Suppressor macrophage treated with lipopolysaccharide for 4 hours (primary cell): ENCODE measurements around the gene GMCL1.
"Not testable (repeated sequence)": the region's sequence is repeated elsewhere in the genome, so short reads cannot be mapped to it uniquely, and the experiment has no call there.

Experiments
- DNase-seq: peaks from one replicate; pipeline ENCODE4 v3.0.0-alpha.2; 2020

GMCL1 gene

DNA sequence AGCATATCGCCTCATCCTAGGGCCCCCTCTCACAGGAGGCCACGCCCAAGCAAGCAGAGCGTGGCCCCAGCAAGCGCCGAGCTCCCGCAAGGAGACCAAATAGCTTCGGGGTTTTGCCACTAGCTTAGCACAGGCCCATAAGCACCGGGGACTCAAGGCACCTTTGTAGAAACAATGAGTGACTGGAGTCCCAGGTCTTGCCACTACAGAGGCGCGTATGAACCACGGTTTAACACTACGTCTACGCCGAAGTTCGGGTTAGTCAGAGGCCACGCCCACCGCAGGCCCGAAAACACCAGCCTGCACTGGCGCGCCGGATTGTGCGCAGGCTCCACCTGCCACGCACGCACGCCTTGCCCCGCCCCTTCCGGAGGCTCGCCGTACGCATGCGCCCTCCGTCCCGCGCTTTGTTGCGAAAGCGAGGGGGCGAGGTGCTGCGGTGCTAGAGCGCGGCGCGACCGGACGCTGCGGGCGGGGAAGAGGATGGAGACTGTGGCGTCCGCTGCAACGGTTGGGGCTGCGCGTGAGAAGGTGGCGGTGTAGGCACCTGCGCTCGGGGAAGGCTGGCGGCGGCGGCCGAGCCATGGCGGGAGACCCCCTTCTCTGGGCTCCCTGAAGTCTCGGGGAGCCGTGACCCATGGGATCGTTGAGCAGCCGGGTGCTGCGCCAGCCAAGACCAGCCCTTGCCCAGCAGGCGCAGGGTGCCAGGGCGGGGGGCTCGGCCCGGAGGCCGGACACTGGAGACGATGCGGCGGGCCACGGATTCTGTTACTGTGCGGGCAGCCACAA is at the start of gene GMCL1:
TSS of gene GMCL1 (plus strand) at position 405 of the 789 bp plus-strand sequence. CDS start at position 638, 233 bp downstream.
- DNase-seq: peak; percentile 99

GRCh38 chr2:69780921-69781320 is 48.5 kb upstream of the GMCL1 start:
- no peak for DNase-seq

DNA sequence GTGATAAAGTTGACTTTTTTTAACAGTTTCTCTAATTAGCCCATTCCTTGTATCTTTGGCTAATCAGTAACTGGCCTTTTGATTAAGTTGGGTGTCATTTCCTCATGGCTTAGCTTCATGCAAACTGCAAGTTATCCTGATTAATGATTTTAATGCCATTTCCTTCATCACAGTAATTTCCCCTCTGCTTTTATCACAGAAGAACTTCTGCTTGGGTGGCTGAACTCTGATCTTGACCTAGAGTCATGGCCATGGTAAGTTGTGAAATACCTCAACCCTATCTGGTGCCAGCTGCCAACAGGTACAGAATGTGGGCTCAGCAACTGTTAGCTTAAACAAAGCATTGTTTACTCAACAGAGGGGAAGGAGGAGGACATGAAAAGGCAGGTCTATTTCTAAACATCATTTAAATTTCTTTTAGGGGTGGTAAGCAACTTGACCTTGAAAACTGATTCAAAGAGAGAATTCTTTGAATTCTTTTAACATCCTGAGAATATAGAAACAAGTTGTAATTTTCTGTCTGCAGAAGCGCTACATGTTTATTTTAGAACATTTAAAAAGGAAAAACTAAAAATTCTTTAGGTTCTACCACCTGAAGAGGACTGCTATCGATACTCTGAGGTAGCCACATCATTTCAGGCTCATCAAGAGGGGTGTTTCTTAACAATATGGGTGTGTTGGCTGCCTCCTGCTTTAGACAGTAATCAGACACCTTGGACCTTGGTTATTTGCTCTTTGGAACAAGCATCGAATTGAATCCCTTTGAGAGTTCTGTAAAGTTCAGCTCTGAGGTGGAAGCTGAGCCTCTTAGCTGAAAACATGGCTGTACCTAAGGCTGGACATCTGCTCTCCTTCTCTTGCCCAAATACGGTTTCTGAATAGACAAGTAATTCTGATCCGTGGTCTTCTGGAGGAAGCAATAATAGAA is 47.9 kb upstream of the GMCL1 start:
- no peak for DNase-seq

- no peak for DNase-seq
Measured at GRCh38 chr2:69784228-69784627, 45.2 kb upstream of the GMCL1 start.

DNA sequence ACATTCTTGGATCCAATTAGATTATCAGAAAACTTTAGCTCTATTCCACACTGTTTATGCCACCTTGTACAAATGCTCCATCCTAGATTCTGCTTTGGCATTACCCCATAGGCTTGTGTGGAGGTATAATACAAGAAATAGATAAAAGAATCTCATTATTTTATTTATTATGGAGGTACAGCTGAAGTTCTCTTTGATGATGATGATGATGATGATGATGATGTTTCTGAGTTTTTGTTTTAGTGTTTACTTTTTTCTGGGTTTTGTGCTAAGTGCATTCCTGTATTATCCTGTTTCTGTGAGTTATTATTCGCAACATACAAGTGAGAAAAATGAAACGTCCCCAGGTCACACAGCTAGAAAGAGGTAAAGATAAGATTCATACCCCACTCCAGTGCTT is 44.1 kb upstream of the GMCL1 start:
- DNase-seq: no peak

GRCh38 chr2:69786052-69786560 is 43.4 kb upstream of the GMCL1 start:
- no peak for DNase-seq

DNA sequence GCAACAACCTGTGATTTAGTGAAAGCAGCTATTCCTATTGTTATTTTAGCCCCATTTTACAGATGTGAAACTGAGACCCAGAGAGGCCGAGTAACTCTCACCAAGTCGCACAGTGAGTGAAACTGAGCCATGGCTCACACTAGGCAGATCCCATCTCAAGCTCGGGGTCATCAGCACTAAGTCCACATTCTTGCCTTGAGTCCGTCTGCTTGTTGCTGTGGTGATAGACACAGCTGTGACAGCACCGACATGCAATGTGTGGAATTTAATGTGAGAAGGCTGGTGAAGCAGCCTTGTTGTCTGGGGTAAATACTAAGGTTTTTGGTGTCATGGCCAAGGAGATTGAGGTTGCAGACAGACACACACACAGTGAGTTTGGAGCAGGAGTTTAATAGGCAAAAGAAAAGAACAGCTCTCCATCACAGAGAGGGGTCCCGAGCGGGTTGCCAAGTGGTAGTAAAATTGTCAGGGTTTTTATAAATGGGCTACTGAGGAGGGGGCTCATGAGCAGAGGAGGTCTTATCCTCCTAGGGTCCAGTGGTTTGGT is 40.2 kb upstream of the GMCL1 start:
- DNase-seq: no peak

DNA sequence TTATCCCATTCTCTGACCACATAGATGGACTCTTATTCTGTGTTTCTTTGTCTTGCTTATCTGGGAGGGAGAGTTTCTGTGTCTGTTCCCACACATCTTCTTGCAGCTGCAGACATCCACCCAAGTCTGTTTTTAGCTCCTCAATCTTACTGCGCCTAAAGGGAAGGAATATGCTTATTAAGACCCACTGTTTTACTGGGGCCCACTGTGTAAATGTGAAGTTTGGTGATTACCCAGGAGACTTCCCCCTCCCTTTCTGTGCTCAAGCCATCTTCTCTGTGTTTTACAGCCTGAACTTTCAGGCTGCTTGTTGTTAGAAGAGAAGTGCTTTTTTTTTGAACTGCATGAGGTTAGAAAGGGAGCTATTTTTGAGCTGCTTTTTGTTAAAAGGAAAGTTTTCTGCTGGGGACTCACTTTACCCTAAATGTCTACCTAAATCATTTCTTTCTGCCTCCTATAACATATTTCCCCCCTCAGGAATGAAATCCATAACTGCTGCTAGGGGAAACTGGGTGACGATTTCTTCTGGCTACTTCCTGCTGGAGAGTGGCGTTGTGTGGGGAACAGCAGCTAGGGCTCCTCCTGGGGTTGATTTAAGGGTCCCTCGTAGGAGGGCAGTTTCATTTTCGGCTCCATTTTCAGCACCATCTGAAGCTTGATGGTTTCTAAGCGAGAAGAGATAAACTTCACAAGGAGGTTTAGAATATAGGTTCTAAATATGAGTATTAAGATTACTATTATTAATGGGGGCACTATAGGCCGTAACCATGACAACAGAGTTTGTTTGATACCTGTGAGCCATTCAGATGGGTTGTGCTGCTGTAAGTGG is 39.5 kb upstream of the GMCL1 start:
- peak; percentile 27 for DNase-seq

- DNase-seq: no peak
Measured at GRCh38 chr2:69790601-69790959, 38.9 kb upstream of the GMCL1 start.

- no peak for DNase-seq
Measured at GRCh38 chr2:69791045-69791444, 38.4 kb upstream of the GMCL1 start.

GRCh38 chr2:69796174-69796573 is 33.3 kb upstream of the GMCL1 start:
- no peak for DNase-seq

DNA sequence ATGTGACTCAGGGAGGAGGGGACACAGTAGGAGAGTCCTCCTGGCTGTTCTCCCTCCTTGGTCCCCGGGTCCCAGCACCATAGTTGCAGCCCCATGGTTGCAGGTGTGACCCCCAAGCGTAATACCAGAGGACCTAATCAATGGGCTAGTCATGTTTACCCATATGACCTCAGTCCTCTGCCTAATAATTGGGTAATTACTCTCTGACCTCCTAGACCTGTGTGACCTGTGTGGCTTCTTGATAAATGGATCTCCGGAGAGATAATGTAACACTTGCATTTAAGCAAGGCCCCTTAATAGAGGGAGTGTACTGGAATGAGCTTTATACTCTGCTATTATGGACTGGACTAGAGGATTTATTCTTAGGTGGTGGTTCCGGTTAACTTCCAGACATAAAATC is 32.2 kb upstream of the GMCL1 start:
- no peak for DNase-seq

GRCh38 chr2:69797836-69798289 is 31.6 kb upstream of the GMCL1 start:
- DNase-seq: no peak

GRCh38 chr2:69798290-69798908 is 31.1 kb upstream of the GMCL1 start:
- peak; percentile 55 for DNase-seq

DNA sequence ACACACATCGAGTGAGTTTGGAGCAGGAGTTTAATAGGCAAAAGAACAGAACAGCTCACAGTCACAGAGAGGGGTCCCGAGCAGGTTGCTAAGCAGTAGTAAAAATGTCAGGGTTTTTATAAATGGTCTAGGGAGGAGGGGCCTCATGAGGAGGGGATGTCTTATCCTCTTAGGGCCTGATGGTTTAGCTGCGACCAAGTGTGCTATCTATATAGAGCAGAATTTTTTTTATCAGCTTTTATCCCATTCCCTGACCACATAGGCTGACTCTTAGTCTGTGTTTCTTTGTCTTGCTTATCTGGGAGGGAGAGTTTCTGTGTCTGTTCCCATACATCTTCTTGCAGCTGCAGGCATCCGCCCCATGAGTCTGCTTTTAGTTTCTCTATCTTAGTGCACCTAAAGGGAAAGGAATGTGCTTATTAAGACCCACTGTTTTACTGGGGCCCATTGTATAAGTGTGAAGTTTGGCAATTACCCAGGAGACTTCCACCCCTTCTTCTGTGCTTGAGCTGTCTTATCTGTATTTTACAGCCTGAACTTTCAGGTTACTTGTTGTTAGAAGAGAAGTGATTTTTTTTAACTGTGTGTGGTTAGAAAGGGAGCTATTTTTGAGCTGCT is 30.4 kb upstream of the GMCL1 start:
- no peak for DNase-seq

DNA sequence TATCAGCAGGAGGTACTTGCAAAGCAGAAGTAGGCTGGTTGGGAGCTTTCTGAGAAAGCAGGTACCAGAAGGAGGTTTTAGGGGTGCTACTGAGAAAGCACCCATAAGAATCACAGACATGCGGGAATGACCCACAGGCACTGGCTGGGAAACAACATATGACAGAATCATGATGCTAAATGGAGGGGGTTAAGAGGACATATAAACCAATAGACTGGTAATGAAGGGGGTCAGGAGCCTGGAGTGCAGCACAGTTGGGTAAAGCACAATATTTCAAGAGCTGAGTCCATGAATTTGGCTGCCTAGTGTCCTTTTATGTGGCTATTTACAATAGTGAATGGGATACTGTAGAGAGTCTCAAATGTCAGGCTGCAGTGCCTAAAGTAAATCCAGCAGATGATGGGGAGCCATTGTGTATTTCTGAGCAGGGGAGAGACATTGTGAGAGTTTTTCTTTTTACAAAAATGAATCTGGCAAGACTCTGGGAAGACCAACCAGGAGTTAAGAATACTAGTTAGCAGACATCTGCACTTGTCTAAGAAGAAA is 27.6 kb upstream of the GMCL1 start:
- no peak for DNase-seq

DNA sequence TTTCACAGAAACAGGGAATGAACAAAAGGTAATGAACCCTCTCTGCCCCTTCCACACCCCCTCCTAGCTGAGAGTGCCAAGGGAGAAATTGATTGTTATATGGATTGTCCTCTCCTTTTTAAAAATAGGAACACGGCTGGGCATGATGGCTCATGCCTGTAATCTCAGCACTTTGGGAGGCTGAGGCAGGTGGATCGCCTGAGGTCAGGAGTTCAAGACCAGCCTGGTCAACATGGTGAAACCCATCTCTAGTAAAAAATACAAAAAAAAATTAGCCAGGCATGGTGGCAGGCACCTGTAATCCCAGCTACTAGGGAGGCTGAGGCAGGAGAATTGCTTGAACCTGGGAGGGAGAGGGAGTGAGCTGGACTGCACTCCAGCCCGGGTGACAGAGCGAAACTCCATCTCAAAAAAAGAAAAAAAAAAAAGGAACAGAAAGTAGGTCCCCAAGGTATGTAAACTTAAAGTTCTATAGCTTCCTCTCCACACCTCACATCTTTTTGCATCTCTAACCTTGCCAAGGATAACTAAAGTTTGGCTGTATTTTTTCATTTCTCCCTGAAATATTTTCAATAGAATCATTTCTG is 26.6 kb upstream of the GMCL1 start:
- not testable (repeated sequence) for DNase-seq

DNA sequence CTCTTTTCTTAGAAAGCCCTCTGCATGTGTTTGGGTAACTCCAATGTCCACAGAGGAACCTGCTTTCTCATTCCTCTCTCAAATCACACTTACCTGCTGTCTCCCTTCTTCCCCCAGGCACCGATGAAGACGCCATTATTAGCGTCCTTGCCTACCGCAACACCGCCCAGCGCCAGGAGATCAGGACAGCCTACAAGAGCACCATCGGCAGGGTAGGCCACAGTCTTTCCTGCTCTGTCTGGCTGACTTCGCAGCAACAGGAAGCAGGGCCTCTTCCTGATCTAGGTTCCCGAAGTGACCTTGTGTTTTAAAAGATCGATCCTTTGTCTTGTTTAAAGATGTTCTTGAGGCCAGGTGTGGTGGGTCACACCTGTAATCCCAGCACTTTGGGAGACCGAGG is 25.0 kb upstream of the GMCL1 start:
- no peak for DNase-seq

- DNase-seq: no peak
Measured at GRCh38 chr2:69805887-69806286, 23.6 kb upstream of the GMCL1 start.

DNA sequence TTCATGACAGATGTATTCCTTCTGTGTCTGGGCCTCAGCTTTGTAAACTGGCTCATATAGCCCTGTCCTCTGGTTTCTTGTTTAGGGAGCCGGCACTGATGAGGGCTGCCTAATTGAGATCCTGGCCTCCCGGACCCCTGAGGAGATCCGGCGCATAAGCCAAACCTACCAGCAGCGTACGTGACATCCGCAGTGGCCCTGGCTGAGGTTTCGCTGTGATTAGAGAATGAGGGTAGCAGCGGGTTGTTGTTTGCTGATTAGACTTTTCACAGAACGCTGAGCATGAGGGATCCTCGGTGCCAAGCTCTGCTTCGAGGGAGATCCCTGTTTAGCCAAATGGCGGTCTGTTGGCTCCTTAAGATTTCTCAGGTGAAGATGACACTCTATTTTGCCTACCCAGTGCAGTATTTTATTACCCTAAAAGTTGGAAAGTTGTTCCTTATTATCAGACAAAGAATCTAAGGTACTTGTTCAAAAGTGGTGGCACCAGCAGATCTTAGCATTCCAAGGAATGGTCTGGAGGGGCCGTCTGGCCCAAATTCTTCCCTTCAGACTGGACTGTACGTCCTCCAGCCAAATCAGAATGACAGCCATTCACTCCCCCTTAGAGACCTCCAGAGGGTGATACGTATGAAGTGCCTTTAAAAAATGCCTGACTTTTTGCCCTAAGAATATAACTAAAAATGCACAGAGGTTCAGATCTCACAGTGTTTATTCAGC is 21.5 kb upstream of the GMCL1 start:
- no peak for DNase-seq
